GM12878 (cell line): ENCODE data around the gene CACNA1A.
"Not testable (repeated sequence)": the region's sequence is repeated elsewhere in the genome, so short reads cannot be mapped to it uniquely, and the experiment has no call there.

Source experiments
- ASH2L ChIP-seq: fragments of 300-600, 200-600 bp; sonication (generic); IDR thresholded peaks from 2 replicates; pipeline ENCODE4 v1.6.1; 2017; ENCODE audit warnings: low read depth, mild to moderate bottlenecking, borderline replicate concordance
- CHD2 ChIP-seq: IDR thresholded peaks from 2 replicates; pipeline ENCODE4 v1.6.1; 2011; ENCODE audit warnings: low read depth, low read length, improper control_type of control experiment, borderline replicate concordance
- EP300 ChIP-seq, 2 experiments: fragments of 150-350 bp in 1 of 2; IDR thresholded peaks; 2 replicates each; pipeline ENCODE4 v1.6.1; 2011 to 2012; ENCODE audit warnings: low read depth in 2 of 2, low read length in 2 of 2, borderline replicate concordance in 1 of 2, improper control_type of control experiment in 1 of 2, inconsistent platforms in 1 of 2; ENCODE audit not compliant: control insufficient read depth in 1 of 2
- ESRRA ChIP-seq: IDR thresholded peaks from 2 replicates; pipeline ENCODE4 v1.6.1; 2012; ENCODE audit warnings: mild to moderate bottlenecking, low read length, improper control_type of control experiment
- EZH2 ChIP-seq: IDR thresholded peaks from 2 replicates; pipeline ENCODE4 v1.6.1; 2012; ENCODE audit warnings: low read depth, mild to moderate bottlenecking, control low read depth, inconsistent platforms, low read length, borderline replicate concordance; ENCODE audit not compliant: control insufficient read depth
- JUND ChIP-seq: IDR thresholded peaks from 2 replicates; pipeline ENCODE4 v1.6.1; 2012; ENCODE audit warnings: low read depth, mild to moderate bottlenecking, low read length, improper control_type of control experiment, moderate library complexity
- SP1 ChIP-seq: IDR thresholded peaks from one replicate; pipeline ENCODE4 v1.6.1; 2011; ENCODE audit warnings: low read depth, low read length
- SREBF2 ChIP-seq: IDR thresholded peaks from 2 replicates; pipeline ENCODE4 v1.6.1; 2012; ENCODE audit warnings: mild to moderate bottlenecking, low read length
- TAF1 ChIP-seq: IDR thresholded peaks from 2 replicates; pipeline ENCODE4 v1.6.1; 2011; ENCODE audit warnings: mild to moderate bottlenecking, low read depth, low read length, borderline replicate concordance
- ZBED1 ChIP-seq: IDR thresholded peaks from 2 replicates; pipeline ENCODE4 v1.6.1; 2016; ENCODE audit warnings: borderline replicate concordance
- TF ChIP-seq, protein P1 (sequence below): IDR thresholded peaks from 2 replicates; pipeline ENCODE4 v1.6.1; 2012; ENCODE audit warnings: mild to moderate bottlenecking, low read depth, low read length
- TF ChIP-seq, protein P2 (sequence below): fragments of 450-650 bp; IDR thresholded peaks from 2 replicates; pipeline ENCODE4 v1.6.1; 2017; ENCODE audit warnings: mild to moderate bottlenecking
- TF ChIP-seq, protein P3 (sequence below): IDR thresholded peaks from 2 replicates; pipeline ENCODE4 v1.6.1; 2012; ENCODE audit warnings: improper control_type of control experiment, low read depth, low read length; ENCODE audit not compliant: insufficient replicate concordance

DNA sequence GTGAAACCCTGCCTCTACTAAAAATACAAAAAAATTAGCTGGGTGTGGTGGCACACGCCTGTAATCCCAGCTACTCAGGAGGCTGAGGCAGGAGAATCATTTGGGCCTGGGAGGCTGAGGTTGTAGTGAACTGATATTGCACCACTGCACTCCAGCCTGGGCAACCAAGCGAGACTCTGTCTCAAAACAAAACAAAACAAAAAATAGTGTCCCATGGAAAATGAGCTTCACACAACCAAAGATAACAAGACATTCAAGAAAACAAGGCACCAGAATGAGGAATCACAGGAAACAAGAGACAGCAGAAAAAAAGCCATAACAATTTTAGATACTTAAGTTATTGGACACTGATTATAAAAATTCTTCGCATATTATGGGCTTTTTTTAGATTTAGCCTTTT lies 80.4 kb downstream of the CACNA1A start:
- TF ChIP-seq, protein P1, sequence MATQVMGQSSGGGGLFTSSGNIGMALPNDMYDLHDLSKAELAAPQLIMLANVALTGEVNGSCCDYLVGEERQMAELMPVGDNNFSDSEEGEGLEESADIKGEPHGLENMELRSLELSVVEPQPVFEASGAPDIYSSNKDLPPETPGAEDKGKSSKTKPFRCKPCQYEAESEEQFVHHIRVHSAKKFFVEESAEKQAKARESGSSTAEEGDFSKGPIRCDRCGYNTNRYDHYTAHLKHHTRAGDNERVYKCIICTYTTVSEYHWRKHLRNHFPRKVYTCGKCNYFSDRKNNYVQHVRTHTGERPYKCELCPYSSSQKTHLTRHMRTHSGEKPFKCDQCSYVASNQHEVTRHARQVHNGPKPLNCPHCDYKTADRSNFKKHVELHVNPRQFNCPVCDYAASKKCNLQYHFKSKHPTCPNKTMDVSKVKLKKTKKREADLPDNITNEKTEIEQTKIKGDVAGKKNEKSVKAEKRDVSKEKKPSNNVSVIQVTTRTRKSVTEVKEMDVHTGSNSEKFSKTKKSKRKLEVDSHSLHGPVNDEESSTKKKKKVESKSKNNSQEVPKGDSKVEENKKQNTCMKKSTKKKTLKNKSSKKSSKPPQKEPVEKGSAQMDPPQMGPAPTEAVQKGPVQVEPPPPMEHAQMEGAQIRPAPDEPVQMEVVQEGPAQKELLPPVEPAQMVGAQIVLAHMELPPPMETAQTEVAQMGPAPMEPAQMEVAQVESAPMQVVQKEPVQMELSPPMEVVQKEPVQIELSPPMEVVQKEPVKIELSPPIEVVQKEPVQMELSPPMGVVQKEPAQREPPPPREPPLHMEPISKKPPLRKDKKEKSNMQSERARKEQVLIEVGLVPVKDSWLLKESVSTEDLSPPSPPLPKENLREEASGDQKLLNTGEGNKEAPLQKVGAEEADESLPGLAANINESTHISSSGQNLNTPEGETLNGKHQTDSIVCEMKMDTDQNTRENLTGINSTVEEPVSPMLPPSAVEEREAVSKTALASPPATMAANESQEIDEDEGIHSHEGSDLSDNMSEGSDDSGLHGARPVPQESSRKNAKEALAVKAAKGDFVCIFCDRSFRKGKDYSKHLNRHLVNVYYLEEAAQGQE: not testable (repeated sequence)
- TF ChIP-seq, protein P2, sequence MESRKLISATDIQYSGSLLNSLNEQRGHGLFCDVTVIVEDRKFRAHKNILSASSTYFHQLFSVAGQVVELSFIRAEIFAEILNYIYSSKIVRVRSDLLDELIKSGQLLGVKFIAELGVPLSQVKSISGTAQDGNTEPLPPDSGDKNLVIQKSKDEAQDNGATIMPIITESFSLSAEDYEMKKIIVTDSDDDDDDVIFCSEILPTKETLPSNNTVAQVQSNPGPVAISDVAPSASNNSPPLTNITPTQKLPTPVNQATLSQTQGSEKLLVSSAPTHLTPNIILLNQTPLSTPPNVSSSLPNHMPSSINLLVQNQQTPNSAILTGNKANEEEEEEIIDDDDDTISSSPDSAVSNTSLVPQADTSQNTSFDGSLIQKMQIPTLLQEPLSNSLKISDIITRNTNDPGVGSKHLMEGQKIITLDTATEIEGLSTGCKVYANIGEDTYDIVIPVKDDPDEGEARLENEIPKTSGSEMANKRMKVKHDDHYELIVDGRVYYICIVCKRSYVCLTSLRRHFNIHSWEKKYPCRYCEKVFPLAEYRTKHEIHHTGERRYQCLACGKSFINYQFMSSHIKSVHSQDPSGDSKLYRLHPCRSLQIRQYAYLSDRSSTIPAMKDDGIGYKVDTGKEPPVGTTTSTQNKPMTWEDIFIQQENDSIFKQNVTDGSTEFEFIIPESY: not testable (repeated sequence)
- TF ChIP-seq ASH2L; ZBED1; JUND; TAF1; ESRRA; CHD2; SP1; EP300 (IDR thresholded peaks at IDR 0.05; ENCODE audit: borderline replicate concordance in 1 of 2, control insufficient read depth in 1 of 2, low read depth in 2 of 2, low read length in 2 of 2); EZH2; SREBF2: not testable (repeated sequence)
- TF ChIP-seq, protein P3, sequence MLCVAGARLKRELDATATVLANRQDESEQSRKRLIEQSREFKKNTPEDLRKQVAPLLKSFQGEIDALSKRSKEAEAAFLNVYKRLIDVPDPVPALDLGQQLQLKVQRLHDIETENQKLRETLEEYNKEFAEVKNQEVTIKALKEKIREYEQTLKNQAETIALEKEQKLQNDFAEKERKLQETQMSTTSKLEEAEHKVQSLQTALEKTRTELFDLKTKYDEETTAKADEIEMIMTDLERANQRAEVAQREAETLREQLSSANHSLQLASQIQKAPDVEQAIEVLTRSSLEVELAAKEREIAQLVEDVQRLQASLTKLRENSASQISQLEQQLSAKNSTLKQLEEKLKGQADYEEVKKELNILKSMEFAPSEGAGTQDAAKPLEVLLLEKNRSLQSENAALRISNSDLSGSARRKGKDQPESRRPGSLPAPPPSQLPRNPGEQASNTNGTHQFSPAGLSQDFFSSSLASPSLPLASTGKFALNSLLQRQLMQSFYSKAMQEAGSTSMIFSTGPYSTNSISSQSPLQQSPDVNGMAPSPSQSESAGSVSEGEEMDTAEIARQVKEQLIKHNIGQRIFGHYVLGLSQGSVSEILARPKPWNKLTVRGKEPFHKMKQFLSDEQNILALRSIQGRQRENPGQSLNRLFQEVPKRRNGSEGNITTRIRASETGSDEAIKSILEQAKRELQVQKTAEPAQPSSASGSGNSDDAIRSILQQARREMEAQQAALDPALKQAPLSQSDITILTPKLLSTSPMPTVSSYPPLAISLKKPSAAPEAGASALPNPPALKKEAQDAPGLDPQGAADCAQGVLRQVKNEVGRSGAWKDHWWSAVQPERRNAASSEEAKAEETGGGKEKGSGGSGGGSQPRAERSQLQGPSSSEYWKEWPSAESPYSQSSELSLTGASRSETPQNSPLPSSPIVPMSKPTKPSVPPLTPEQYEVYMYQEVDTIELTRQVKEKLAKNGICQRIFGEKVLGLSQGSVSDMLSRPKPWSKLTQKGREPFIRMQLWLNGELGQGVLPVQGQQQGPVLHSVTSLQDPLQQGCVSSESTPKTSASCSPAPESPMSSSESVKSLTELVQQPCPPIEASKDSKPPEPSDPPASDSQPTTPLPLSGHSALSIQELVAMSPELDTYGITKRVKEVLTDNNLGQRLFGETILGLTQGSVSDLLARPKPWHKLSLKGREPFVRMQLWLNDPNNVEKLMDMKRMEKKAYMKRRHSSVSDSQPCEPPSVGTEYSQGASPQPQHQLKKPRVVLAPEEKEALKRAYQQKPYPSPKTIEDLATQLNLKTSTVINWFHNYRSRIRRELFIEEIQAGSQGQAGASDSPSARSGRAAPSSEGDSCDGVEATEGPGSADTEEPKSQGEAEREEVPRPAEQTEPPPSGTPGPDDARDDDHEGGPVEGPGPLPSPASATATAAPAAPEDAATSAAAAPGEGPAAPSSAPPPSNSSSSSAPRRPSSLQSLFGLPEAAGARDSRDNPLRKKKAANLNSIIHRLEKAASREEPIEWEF: not testable (repeated sequence)
